HL-60 (cell line): Measurements from ENCODE around the gene STX4.

Experiments
- GABPA ChIP-seq: IDR thresholded peaks from 2 replicates; pipeline ENCODE4 v1.6.1; 2012; ENCODE audit warnings: low read depth
- POLR2AphosphoS5 ChIP-seq: IDR thresholded peaks from 2 replicates; pipeline ENCODE4 v1.6.1; 2012; ENCODE audit warnings: low read depth
- TF ChIP-seq, protein P1 (sequence below): IDR thresholded peaks from one replicate; pipeline ENCODE4 v1.5.1; 2011; ENCODE audit warnings: low read length, control low read depth, inconsistent platforms; ENCODE audit not compliant: insufficient read depth
- TF ChIP-seq, protein P2 (sequence below): IDR thresholded peaks from 2 replicates; pipeline ENCODE4 v1.6.1; 2012; ENCODE audit warnings: low read depth; ENCODE audit not compliant: insufficient replicate concordance

DNA sequence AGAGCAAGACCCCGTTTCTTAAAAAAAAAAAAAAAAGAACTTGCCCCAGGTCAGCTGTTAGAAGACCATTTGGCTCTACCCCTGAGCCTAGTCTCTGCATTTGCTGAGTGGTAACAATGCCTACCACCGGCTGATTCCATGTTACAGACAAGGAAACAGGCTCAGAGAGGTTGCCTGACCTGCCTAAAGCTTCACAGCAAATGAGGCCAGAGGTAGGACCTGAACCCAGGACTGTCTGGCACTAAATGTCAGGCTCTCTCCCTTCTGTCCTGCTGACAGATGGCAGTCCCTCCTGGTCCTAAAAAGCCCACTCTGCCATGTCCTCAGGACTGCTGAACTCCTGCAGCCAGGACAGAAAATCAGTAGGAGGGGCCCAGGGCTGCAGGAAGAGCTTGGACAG lies 28.7 kb upstream of the STX4 start:
- no peak for TF ChIP-seq GABPA
- TF ChIP-seq, protein P1, sequence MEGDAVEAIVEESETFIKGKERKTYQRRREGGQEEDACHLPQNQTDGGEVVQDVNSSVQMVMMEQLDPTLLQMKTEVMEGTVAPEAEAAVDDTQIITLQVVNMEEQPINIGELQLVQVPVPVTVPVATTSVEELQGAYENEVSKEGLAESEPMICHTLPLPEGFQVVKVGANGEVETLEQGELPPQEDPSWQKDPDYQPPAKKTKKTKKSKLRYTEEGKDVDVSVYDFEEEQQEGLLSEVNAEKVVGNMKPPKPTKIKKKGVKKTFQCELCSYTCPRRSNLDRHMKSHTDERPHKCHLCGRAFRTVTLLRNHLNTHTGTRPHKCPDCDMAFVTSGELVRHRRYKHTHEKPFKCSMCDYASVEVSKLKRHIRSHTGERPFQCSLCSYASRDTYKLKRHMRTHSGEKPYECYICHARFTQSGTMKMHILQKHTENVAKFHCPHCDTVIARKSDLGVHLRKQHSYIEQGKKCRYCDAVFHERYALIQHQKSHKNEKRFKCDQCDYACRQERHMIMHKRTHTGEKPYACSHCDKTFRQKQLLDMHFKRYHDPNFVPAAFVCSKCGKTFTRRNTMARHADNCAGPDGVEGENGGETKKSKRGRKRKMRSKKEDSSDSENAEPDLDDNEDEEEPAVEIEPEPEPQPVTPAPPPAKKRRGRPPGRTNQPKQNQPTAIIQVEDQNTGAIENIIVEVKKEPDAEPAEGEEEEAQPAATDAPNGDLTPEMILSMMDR: no peak
- no peak for TF ChIP-seq POLR2AphosphoS5
- TF ChIP-seq, protein P2, sequence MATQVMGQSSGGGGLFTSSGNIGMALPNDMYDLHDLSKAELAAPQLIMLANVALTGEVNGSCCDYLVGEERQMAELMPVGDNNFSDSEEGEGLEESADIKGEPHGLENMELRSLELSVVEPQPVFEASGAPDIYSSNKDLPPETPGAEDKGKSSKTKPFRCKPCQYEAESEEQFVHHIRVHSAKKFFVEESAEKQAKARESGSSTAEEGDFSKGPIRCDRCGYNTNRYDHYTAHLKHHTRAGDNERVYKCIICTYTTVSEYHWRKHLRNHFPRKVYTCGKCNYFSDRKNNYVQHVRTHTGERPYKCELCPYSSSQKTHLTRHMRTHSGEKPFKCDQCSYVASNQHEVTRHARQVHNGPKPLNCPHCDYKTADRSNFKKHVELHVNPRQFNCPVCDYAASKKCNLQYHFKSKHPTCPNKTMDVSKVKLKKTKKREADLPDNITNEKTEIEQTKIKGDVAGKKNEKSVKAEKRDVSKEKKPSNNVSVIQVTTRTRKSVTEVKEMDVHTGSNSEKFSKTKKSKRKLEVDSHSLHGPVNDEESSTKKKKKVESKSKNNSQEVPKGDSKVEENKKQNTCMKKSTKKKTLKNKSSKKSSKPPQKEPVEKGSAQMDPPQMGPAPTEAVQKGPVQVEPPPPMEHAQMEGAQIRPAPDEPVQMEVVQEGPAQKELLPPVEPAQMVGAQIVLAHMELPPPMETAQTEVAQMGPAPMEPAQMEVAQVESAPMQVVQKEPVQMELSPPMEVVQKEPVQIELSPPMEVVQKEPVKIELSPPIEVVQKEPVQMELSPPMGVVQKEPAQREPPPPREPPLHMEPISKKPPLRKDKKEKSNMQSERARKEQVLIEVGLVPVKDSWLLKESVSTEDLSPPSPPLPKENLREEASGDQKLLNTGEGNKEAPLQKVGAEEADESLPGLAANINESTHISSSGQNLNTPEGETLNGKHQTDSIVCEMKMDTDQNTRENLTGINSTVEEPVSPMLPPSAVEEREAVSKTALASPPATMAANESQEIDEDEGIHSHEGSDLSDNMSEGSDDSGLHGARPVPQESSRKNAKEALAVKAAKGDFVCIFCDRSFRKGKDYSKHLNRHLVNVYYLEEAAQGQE: no peak
